ENCODE results near the gene EBP. TPM values are rescaled to one million over a fixed set of nuclear protein-coding genes. Genes with fewer than 3 reads are reported as not detected.

EBP gene
- total RNA-seq, 2 experiments from 2014 or later: 159 to 164 TPM

- ChIA-PET CTCF (no interaction called here), POLR2A (interaction anchor here (3.0 to 4.6 kb wide), 2 partner anchors 8 to 9 kb away, joined by 10 to 17 read pairs; partner anchors contain the start of genes EBP and TBC1D25)
- peaks cover 12% of the 10 kb centered on the region for H3K4me1 Mint-ChIP-seq (ENCODE audit: low read depth)
- no peak for ATAC-seq
- no peak overlapping the region for H3K27ac Mint-ChIP-seq
- H3K36me3 Mint-ChIP-seq (ENCODE audit: low read depth): peaks cover 22% of the 10 kb centered on the region
- intact Hi-C loops (cut with micrococcal nuclease): no loop called here
- H3K4me3 Mint-ChIP-seq: no peak overlapping the region
- no peaks in the 10 kb centered on the region for H3K9me3 Mint-ChIP-seq
- TF ChIP-seq, protein P1, sequence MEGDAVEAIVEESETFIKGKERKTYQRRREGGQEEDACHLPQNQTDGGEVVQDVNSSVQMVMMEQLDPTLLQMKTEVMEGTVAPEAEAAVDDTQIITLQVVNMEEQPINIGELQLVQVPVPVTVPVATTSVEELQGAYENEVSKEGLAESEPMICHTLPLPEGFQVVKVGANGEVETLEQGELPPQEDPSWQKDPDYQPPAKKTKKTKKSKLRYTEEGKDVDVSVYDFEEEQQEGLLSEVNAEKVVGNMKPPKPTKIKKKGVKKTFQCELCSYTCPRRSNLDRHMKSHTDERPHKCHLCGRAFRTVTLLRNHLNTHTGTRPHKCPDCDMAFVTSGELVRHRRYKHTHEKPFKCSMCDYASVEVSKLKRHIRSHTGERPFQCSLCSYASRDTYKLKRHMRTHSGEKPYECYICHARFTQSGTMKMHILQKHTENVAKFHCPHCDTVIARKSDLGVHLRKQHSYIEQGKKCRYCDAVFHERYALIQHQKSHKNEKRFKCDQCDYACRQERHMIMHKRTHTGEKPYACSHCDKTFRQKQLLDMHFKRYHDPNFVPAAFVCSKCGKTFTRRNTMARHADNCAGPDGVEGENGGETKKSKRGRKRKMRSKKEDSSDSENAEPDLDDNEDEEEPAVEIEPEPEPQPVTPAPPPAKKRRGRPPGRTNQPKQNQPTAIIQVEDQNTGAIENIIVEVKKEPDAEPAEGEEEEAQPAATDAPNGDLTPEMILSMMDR (IDR thresholded peaks at IDR 0.05): no peak
- H3K27me3 Mint-ChIP-seq: no peaks in the 10 kb centered on the region
- no peak for DNase-seq
Measured at GRCh38 chrX:48530736-48531135, 9.1 kb downstream of the EBP start.

- Mint-ChIP-seq H3K4me3 (no peak overlapping the region), H3K4me1 (ENCODE audit: low read depth) (peaks cover 12% of the 10 kb centered on the region), H3K36me3 (ENCODE audit: low read depth) (peaks cover 21% of the 10 kb centered on the region), H3K27ac (peak overlapping the region; percentile 82), H3K27me3 (no peaks in the 10 kb centered on the region), H3K9me3 (no peaks in the 10 kb centered on the region)
- POLR2A ChIA-PET: interaction anchor here (3.0 to 4.6 kb wide), 2 partner anchors 7 to 9 kb away, joined by 10 to 17 read pairs; partner anchors contain the start of genes EBP and TBC1D25
- ATAC-seq (peak; percentile 80), DNase-seq (no peak)
- TF ChIP-seq, protein P1 (IDR thresholded peaks at IDR 0.05): no peak
- CTCF ChIA-PET: no interaction called here
- intact Hi-C loops (cut with micrococcal nuclease): no loop called here
Measured at GRCh38 chrX:48531358-48531959, 9.9 kb downstream of the EBP start.

- Mint-ChIP-seq H3K27me3 (no peaks in the 10 kb centered on the region), H3K27ac (peak overlapping the region; percentile 82), H3K4me1 (ENCODE audit: low read depth) (peaks cover 8% of the 10 kb centered on the region), H3K36me3 (ENCODE audit: low read depth) (peaks cover 16% of the 10 kb centered on the region), H3K9me3 (no peaks in the 10 kb centered on the region), H3K4me3 (no peak overlapping the region)
- DNase-seq (no peak), ATAC-seq (no peak)
- POLR2A ChIA-PET: interaction anchor here (3.0 kb wide), 1 partner anchor 10 kb away, joined by 10 read pairs; the partner anchor contains the start of gene EBP
- CTCF ChIA-PET: no interaction called here
- intact Hi-C loops (cut with micrococcal nuclease): no loop called here
- TF ChIP-seq, protein P1 (IDR thresholded peaks at IDR 0.05): no peak
Measured at GRCh38 chrX:48532161-48532560, 10.6 kb downstream of the EBP start.

DNA sequence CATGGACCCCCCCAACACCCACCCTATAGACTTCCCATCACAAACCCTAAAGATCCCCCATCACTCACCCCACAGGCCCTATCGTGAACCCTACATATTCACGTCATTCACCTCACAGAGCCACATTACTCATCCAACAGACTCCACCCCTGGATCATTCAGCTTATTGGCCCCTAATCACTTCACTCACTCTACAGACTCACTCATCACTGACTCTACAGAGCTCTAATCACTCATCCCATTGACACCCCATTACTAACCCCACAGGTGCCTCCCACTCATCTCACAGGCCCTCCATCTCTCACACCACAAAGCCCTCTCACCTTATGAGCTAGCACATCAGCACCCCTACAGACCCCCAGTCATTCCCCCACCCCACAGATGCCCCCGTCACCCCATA, 11.6 kb downstream of the EBP start:
- intact Hi-C loops (cut with micrococcal nuclease): no loop called here

More for the DNA sequence above, 11.6 kb downstream of the EBP start:
- Mint-ChIP-seq H3K27me3 (no peaks in the 10 kb centered on the region), H3K4me3 (no peak overlapping the region), H3K9me3 (no peaks in the 10 kb centered on the region), H3K27ac (no peak overlapping the region), H3K4me1 (ENCODE audit: low read depth) (peaks cover 8% of the 10 kb centered on the region), H3K36me3 (ENCODE audit: low read depth) (peaks cover 11% of the 10 kb centered on the region)
- TF ChIP-seq, protein P1 (IDR thresholded peaks at IDR 0.05): no peak
- CTCF ChIA-PET: no interaction called here
- POLR2A ChIA-PET: interaction anchor here (3.0 kb wide), 1 partner anchor 11 kb away, joined by 10 read pairs; the partner anchor contains the start of gene EBP
- DNase-seq (no peak), ATAC-seq (no peak)

Measured in activated CD8-positive, alpha-beta T cell treated with anti-CD3 and anti-CD28 coated beads for 36 hours (primary cell).